ENCODE data around the gene SERINC3. TPM values are rescaled to one million over a fixed set of nuclear protein-coding genes. Genes with fewer than 3 reads are reported as not detected.

SERINC3 gene
- total RNA-seq, 1 experiment from 2014 or later, result 110 TPM

DNA sequence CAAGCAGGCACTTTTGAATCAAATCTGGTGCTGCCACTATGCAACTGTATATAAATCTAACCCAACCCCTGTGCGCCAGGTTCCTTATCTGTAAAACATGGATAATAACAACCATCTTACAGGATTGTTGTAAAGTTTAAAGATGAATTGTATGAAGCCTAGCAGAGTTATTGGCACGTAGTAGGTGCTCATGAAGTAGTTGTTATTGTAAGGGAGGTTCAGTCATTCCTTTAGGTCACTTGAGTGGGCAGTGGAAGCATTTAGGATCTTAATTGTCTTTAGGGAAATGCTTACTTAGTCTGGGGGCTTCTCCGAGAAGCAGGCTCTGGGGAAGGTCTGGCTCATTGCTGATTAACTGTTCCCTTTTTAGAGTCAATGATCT is 30.7 kb upstream of the SERINC3 start:
- no peaks in the 10 kb centered on the region for H4K20me1 ChIP-seq (ENCODE audit: insufficient read depth)
- ChIA-PET CTCF (no interaction called here), POLR2A (ENCODE audit: unreplicated experiment) (interaction anchor here (0.7 kb wide), 1 partner anchor 21 kb away, joined by 6 read pairs; no protein-coding TSS in a partner anchor)
- no peaks in the 10 kb centered on the region for H3K36me3 ChIP-seq (ENCODE audit: low read depth)
- H3F3A ChIP-seq (ENCODE audit: insufficient read depth, low read depth), result peaks cover 13% of the 10 kb centered on the region
- BruUV-seq (replicated peaks), result no TSS peak
- no peak for DNase-seq
- H3K4me2 ChIP-seq, result peak overlapping the region; percentile 60
- intact Hi-C loops (cut with micrococcal nuclease; ENCODE audit: unreplicated experiment), result no loop called here
- no peak for TF ChIP-seq EZH2 (IDR thresholded peaks at IDR 0.05; ENCODE audit: low read depth)
- TF ChIP-seq, protein P1, sequence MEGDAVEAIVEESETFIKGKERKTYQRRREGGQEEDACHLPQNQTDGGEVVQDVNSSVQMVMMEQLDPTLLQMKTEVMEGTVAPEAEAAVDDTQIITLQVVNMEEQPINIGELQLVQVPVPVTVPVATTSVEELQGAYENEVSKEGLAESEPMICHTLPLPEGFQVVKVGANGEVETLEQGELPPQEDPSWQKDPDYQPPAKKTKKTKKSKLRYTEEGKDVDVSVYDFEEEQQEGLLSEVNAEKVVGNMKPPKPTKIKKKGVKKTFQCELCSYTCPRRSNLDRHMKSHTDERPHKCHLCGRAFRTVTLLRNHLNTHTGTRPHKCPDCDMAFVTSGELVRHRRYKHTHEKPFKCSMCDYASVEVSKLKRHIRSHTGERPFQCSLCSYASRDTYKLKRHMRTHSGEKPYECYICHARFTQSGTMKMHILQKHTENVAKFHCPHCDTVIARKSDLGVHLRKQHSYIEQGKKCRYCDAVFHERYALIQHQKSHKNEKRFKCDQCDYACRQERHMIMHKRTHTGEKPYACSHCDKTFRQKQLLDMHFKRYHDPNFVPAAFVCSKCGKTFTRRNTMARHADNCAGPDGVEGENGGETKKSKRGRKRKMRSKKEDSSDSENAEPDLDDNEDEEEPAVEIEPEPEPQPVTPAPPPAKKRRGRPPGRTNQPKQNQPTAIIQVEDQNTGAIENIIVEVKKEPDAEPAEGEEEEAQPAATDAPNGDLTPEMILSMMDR (conservative IDR thresholded peaks at IDR 0.05), result no peak
- peaks cover 24% of the 10 kb centered on the region for H3K4me1 ChIP-seq (replicated peaks; ENCODE audit: insufficient read depth)
- no peaks in the 10 kb centered on the region for H3K9me3 ChIP-seq (ENCODE audit: insufficient read depth, low read depth)
- no peaks in the 10 kb centered on the region for H3K79me2 ChIP-seq (ENCODE audit: low read depth)
- no peak overlapping the region for H3K4me3 ChIP-seq
- no peak overlapping the region for H2AFZ ChIP-seq
- H3K27me3 ChIP-seq (ENCODE audit: insufficient read depth, low read depth), result no peaks in the 10 kb centered on the region
- H3K9me2 ChIP-seq (ENCODE audit: insufficient read depth), result no peaks in the 10 kb centered on the region
- H3K27ac ChIP-seq, result peak overlapping the region; percentile 72

DNA sequence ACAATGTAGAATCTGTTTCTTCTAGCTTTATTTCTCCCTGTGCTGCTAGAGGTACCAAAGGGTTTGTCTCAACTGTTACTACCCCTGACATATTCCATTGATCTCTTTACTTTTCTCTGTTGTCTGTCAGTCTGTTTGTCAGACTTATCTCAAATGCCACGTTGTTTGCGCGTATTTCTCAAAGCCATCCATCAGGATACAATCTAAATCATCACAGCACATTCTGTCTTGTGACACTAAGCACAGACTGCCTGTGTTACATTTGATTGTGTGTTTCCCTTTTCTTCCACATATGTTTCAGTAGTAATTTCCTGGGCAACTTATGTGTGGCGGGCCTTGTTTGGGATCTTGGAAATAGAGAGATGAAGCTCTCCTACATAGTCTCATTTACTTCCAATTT is 30.2 kb upstream of the SERINC3 start:
- Histone ChIP-seq H3K4me2 (peak overlapping the region; percentile 60; the same call in 1 of the 2 replicates), H3K9me2 (ENCODE audit: insufficient read depth) (no peaks in the 10 kb centered on the region), H3K4me3 (no peak overlapping the region), H3K36me3 (ENCODE audit: low read depth) (no peaks in the 10 kb centered on the region), H3F3A (ENCODE audit: insufficient read depth, low read depth) (peaks cover 13% of the 10 kb centered on the region), H3K27me3 (ENCODE audit: insufficient read depth, low read depth) (no peaks in the 10 kb centered on the region), H3K79me2 (ENCODE audit: low read depth) (no peaks in the 10 kb centered on the region), H3K27ac (no peak overlapping the region), H4K20me1 (ENCODE audit: insufficient read depth) (no peaks in the 10 kb centered on the region), H3K9me3 (ENCODE audit: insufficient read depth, low read depth) (no peaks in the 10 kb centered on the region), H2AFZ (no peak overlapping the region), H3K4me1 (replicated peaks; ENCODE audit: insufficient read depth) (peaks cover 24% of the 10 kb centered on the region)
- DNase-seq, result no peak
- TF ChIP-seq EZH2 (IDR thresholded peaks at IDR 0.05; ENCODE audit: low read depth), result no peak
- TF ChIP-seq, protein P1 (conservative IDR thresholded peaks at IDR 0.05), result no peak
- ChIA-PET POLR2A (ENCODE audit: unreplicated experiment) (no interaction called here), CTCF (no interaction called here)
- intact Hi-C loops (cut with micrococcal nuclease; ENCODE audit: unreplicated experiment), result no loop called here
- BruUV-seq (replicated peaks), result no TSS peak

DNA sequence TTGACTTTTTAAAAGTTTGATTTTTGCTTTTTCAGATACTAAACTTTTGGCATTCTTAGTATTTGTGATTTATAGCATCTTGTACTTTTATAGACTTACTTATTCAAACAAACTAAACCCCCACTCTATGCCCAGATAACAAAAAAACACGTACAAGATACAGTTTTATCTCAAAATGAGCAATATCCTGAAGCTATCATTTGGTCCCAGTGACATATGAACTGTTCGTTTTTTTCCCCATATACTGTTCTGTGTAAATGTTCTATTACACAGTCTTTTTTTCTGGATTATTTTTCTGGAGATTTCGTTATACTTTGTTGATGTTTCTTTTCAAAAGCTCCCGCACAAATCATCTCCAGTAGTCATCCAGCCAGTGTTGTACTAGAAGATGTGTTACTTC is 27.3 kb upstream of the SERINC3 start:
- CTCF ChIA-PET, result interaction anchor here (0.6 kb wide), 1 partner anchor 138 kb away, joined by 9 read pairs; no protein-coding TSS in a partner anchor
- peaks cover 24% of the 10 kb centered on the region for H3K4me1 ChIP-seq (replicated peaks; ENCODE audit: insufficient read depth)
- no peak overlapping the region for H3K27ac ChIP-seq
- peaks cover 13% of the 10 kb centered on the region for H3F3A ChIP-seq (ENCODE audit: insufficient read depth, low read depth)
- TF ChIP-seq, protein P1 (conservative IDR thresholded peaks at IDR 0.05), result no peak
- no peak for TF ChIP-seq EZH2 (IDR thresholded peaks at IDR 0.05; ENCODE audit: low read depth)
- no peak for DNase-seq
- H3K36me3 ChIP-seq (ENCODE audit: low read depth), result no peaks in the 10 kb centered on the region
- no peaks in the 10 kb centered on the region for H3K79me2 ChIP-seq (ENCODE audit: low read depth)
- no peaks in the 10 kb centered on the region for H4K20me1 ChIP-seq (ENCODE audit: insufficient read depth)
- no peaks in the 10 kb centered on the region for H3K9me2 ChIP-seq (ENCODE audit: insufficient read depth)
- no TSS peak for BruUV-seq (replicated peaks)
- POLR2A ChIA-PET (ENCODE audit: unreplicated experiment), result no interaction called here
- H3K4me2 ChIP-seq, result no peak overlapping the region
- no peaks in the 10 kb centered on the region for H3K9me3 ChIP-seq (ENCODE audit: insufficient read depth, low read depth)
- intact Hi-C loops (cut with micrococcal nuclease; ENCODE audit: unreplicated experiment), result no loop called here
- no peak overlapping the region for H2AFZ ChIP-seq
- no peak overlapping the region for H3K4me3 ChIP-seq
- H3K27me3 ChIP-seq (ENCODE audit: insufficient read depth, low read depth), result no peaks in the 10 kb centered on the region
